NCI-H187 treated with DMSO at 0.1 percent for 48 hours (cell line): ENCODE measurements around the gene MCTP1.
"Not testable (repeated sequence)": the region's sequence is repeated elsewhere in the genome, so short reads cannot be mapped to it uniquely, and the experiment has no call there.

Experiments
- DNase-seq: peaks from one replicate; lab custom pipeline; 2025; lab: John Stamatoyannopoulos, UW

Gene MCTP1

DNA sequence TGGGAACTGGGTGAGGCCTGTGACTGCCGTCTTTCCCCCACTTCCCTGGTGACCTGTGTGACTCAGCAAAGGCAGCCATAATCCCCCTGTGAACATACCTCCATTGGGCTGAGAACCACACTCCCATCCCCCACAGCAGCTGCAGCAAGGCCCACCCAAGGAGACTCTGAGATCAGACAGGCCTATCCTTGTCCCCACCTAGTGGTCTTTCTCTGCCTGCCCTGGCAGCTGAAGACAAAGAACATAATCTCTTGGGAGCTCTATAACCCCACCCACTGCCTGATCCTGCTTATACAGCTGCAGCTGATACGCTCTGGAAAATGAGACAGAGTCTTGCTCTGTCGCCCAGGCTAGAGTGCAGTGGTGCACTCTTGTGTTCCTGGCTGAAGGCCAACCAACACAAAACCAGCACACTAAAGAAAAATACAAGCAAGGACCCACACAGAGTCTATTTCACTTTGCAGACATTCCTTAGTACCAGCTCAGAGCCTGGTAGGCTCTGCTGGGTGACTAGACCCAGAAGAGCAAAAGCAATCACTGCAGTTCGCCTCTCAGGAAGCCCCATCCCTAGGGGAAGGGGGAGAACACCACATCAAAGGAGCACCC is 106.7 kb downstream of the MCTP1 start:
- peak; percentile 10 for DNase-seq

GRCh38 chr5:95177456-95177855 is 107.4 kb downstream of the MCTP1 start:
- DNase-seq = no peak

GRCh38 chr5:95175106-95175505 is 109.8 kb downstream of the MCTP1 start:
- no peak for DNase-seq

- no peak for DNase-seq
These were observed 112.2 kb downstream of the MCTP1 start for GRCh38 chr5:95172659-95173058.

GRCh38 chr5:95164861-95165260 is 120.0 kb downstream of the MCTP1 start:
- DNase-seq = no peak

GRCh38 chr5:95163079-95163478 is 121.8 kb downstream of the MCTP1 start:
- DNase-seq = no peak

DNA sequence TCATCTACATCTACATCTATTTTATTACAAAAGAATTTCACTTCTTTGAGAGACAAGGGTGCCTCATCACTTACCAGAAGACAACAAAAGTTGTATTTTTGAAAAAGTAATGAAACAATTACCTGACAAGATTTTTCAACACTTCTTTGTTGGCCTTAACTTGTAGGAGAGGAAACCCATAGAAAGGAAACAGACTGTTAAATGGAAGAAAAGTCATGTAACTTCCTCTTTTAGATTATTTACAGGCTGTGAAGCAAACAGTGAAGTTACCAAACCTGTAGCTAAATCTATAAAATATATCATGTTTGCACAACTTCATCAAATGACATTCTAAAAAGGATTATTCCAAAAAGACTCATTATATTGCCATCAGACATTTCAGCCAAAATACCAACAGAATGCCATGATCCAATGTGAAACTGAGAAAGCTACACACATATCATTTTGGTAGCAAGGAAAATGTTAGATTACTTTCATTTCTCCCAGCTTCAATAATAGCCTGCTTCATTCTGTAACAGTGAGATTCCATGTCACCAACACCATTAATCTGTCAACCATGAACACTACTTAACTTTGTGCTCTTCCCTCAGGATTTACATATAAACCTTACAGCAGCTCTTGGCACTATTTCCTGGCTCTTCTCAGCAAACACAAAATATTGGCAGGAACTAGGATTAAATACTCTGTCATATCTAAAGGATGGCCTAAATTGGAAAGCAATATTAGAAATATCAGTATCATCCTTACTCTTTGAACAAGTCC is 122.5 kb downstream of the MCTP1 start:
- no peak for DNase-seq

GRCh38 chr5:95159603-95160002 is 125.3 kb downstream of the MCTP1 start:
- DNase-seq = no peak

DNA sequence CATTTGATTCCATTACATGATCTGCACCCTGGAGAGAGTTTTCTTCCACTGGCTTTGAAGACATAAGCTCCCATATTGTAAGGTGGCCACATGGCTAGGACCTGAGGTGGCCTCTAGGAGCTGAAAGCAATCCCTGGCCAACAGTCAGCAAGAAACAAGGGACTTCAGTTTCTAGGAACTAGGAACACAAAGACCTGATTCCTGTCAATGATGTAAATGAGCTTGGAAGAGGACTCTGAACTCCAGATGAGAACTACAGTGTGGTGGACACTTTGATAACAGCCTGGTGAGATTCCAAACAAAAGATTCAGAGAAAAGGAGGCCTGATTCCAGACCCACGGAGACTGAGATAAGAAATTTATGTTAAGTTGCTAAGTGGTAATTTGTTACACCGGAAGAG is 129.0 kb downstream of the MCTP1 start:
- no peak for DNase-seq

DNA sequence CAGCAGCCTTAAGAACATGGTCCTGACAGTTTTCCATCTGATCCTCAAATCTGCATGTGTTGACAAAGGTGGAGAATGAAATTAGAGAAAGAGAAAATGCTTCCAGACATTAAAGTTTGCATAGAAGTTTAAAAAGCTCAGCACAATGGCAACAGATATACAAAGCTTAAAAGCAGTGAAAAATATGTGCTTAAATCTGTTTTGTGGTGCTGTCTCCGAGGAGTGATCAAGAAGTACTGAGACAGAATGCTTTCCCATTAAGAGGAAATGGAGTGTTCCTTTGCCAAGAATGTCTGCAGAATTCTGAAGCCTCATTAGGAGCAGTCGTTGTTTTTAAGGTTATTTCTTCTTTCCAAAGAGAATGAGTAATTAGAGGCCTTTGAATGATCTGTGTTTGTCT is 131.4 kb downstream of the MCTP1 start:
- no peak for DNase-seq

DNA sequence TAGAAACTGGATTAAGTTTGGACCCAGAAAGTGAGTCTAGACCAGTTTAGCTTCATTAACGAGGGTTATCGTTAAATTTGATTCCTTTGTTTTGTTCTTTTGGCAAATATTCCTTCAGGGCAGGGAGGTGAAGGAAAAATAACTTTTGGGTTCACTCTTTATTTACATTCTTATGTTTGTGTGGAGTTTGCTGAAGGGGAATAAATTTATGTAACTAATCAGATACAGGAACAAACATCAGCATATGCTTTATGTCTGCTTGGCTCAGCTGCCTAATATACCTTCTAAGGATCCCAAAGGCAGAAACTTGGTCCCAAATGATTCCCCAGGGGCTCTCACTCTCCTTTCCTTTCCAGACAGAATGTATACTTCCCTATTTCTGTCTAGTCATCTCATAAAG is 132.4 kb downstream of the MCTP1 start:
- DNase-seq = no peak

DNA sequence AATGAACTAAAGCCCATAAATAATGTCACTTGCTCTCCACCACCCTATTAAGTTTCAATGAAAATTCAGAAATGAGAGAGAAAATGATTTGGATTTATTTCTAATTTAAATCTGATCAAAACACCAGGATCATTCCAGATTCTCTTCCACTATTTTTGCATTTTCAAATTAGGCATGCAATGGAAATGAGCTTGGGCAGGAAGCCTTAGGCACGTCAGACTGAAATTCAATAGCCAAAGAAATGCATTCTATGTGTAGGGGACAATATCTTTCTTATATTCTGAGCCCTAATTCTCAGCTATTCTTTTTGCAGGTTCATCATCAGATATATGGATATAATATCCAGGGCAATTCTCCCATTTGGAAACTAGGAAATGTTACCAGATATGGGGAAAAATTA is 132.8 kb downstream of the MCTP1 start:
- no peak for DNase-seq

DNA sequence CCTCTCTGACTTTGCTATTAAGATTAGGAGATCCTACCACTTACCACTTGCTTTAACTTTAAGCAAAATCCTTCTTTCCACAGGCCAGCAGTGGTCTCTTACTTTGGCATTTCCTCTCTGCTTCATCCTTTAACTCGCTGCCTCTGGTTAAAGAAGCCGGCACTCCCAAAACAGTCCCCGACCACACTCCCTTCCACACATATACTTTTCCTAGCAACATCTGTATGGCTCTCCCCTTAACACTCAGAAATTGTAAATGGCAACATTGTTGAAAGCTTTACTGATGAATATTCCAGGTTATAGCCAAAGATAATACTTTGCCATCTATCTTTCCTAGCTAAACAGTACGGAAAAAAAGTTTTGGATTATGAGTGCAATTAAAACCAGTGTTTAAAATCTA is 133.2 kb downstream of the MCTP1 start:
- DNase-seq = no peak

DNA sequence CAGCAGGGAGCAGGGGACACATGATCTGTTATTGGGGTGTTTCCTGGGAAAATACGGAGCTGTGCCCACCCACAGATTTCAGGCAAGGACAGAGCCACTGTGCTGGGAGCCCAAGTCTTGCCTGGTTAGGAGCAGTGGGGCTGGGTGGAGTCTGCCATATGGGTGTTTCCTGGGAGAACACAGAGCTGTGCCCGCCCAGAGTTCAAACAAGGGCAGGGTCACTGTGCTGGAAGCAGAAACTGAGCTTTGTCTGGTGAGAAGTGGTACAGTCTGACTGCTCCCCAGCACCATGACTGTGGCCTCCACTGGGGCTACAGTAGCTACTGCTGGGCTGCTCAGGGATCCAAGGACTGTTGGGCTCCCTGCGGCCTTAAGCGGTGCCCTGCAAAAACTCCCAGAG is 135.5 kb downstream of the MCTP1 start:
- DNase-seq = no peak

DNA sequence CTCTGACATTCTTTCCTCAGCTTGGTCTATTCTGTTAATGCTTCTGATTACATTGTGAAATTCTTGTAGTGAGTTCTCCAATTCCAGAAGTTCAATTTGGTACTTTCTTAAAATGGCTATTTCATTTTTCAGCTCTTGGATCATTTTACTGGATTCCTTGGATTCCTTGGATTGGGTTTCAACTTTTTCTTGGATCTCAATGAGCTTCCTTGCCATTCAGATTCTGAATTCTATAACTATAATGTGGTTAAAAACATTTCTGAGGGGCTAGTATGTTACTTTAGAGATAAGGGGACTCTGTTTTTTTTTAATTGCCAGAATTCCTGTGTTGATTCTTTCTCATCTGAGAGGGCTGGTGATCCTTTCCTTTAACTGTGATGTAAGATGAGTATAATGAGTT is 136.4 kb downstream of the MCTP1 start:
- DNase-seq = no peak

GRCh38 chr5:95143858-95144257 is 141.0 kb downstream of the MCTP1 start:
- not testable (repeated sequence) for DNase-seq

DNA sequence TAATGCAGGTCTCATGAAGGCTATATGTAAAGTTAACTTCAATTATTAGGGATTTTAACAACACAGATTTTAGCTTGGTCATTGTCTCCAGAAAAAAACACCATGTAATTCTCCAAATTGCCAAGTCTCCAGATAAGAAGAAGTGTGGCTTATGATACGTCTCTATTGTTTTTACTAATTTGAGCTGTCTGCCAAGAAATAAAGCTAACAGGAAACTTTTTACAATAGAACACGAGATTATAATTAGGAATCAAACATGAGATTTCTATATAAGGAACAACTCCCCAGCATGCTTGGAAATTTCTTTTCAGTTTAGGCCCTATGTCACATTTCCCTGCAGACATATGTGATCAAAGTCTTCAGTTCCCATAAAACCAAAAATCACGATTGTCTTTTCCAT is 142.7 kb downstream of the MCTP1 start:
- no peak for DNase-seq

- DNase-seq = no peak
These were observed 143.8 kb downstream of the MCTP1 start for GRCh38 chr5:95141141-95141540.

GRCh38 chr5:95134326-95134725 is 150.6 kb downstream of the MCTP1 start:
- DNase-seq = no peak

DNA sequence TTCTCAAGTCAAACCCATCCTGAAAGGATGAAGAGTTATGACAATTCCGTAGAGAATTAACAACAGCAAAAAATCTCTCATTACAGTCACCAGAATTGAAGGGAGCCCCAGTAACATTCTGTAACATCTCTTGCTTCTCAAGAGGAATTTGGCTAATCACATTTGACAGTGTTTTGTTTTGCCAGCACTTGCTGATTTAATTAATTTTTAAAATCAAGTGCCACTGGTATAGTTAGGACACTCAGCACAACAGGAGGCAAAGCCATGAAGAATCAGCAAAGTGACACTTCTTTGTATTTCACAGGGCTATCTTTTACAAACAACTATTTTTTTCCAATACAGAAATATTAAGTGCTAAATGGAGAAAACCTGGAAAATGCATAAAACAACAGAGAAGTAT is 152.8 kb downstream of the MCTP1 start:
- DNase-seq = no peak

GRCh38 chr5:95130941-95131340 is 154.0 kb downstream of the MCTP1 start:
- no peak for DNase-seq

- DNase-seq = no peak
These were observed 160.2 kb downstream of the MCTP1 start for GRCh38 chr5:95124731-95125130.

DNA sequence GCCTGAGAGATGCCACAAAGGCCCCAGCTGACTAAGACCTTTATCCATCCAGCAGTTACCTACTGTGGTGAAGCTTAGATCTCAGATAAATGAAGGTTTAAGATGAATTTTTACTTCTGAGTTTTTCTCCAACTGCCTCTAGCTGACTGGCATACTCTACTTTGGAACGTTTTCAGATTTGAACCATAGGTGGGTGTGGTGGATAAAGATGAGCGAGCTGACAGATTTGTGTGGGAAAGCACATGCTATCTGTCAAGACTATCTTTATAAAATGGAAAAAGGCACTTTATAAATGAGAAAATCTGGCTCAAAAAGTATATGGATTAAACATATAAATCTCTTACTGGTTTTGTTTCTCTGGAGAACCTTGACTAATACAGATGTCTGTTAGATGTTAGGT is 160.8 kb downstream of the MCTP1 start:
- no peak for DNase-seq

DNA sequence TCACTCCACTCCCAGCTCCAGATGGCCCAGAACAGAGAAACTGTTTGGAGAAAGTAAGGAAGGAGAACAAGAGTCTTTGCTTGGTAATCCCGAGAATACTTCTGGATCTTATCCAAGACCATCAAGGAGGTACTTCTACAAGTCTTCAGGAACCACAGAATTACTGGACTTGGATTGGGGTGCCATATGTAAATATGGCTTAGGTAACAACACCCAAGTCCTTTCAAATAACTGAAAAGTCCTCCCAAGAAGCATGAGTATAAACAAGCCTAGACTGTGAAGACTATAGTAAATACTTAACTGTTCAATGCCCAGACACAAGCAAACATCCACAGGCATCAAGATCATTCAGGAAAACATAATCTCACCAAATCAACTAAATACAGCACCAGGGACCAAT is 170.0 kb downstream of the MCTP1 start:
- DNase-seq = no peak
